ENCODE results near the gene PRKACA.
A peak's percentile ranks its signal among the peaks of the same experiment; 100 is the strongest.

The PRKACA gene

GRCh38 chr19:14117668-14118164 is at the start of gene PRKACA:
TSS of gene PRKACA (minus strand) at chr19:14117762. CDS start at chr19:14117547, 215 bp downstream.
- peak; percentile 98 for DNase-seq

- DNase-seq = no peak
Observed at GRCh38 chr19:14166999-14167575, 49.5 kb upstream of the PRKACA start.

DNA sequence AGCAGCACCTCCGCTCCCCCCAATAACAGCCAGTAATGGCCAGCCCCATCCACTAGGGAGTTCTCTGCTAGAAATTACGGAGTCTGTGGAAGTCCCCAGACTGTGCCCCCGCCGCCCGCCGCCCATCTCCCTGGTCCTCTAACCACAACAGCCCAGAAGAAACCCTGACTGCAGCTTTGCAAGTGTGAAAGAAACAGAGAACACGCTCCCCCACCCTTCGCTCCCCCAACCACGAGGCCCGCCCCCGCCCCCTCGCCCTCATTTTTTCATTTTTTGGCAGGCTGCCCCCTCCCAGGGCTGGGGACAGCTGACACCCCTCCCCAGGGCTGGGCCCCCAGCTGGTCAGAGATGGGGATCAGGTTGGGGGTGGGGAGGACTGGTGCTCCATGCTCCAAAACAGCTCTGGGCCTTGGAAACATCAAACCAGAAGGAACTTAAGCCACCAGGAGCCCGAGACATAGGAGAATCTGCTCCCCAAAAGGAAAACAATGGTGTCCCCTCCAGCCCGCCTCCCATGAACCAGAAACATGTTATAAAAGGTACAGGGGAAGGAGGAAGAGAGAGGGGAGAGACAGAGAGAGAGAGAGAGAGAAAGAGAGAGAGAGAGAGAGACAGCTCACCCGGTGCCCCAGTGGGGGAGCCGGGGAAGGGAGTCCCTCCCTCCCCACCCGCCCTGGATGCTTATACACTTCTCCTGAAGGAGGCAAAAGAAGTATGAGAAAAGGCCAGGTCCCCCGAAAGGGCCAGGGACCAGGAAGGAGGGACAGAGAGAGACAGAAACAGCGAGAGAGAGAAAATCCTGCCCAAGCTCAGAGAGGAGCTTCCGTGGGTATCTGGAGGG is 48.6 kb upstream of the PRKACA start:
- DNase-seq = no peak

DNA sequence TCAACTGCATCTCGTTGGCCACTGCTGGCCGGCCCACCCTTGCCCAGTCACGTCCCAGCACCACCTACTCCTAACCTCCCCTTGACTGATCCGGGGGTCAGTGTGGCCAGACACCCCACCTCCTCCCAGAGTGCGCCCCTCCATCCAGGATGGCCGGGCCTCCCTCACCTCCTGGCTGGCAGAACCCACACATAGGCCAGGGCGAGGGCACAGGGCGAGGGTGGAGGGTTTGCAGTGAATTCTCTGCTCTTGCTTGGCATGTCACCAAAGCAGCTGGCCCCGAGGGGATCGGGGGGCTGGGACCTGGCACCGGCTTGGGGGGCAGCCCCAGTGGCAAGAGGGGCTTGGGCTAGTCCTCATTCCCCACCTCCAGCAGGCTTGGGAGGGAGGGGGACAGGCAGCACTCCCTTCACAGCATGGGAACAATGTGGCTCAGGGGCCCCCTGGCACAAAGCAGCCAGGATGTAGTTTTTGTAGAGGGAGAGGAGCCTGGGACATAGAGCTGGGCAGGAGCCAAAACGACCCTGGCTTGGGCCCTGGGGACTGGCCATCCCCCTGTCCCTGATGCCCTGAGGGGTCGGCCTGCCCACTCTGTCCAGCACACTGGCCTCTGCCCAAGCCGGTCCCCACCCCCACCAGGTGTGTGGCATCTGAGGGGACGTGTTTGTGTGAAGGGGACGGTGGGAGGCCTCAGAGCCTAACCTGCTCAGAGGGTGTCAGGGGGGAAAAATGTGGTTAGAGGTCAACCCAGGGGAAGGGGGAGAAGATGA is 47.3 kb upstream of the PRKACA start:
- DNase-seq = no peak

DNA sequence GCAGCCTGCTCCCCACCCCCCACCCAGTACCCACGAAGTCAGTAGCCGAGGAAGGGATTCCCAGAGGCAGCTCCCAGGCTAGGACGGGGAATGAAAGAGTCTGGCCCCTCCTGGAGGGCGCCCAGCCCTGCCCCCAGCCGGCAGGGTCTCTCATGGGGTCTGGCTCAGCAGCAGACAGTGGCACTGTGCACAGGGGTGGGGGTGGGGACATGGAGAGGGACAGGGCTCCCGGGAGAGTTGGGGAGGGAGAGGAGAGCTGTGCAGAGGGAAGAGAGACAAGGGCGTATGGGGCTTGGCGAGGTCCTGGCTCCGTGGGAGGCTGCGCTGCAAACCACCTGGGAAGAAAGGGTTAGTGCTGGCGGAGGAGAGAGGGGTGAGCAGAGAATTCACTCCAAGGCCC is 46.5 kb upstream of the PRKACA start:
- no peak for DNase-seq

DNA sequence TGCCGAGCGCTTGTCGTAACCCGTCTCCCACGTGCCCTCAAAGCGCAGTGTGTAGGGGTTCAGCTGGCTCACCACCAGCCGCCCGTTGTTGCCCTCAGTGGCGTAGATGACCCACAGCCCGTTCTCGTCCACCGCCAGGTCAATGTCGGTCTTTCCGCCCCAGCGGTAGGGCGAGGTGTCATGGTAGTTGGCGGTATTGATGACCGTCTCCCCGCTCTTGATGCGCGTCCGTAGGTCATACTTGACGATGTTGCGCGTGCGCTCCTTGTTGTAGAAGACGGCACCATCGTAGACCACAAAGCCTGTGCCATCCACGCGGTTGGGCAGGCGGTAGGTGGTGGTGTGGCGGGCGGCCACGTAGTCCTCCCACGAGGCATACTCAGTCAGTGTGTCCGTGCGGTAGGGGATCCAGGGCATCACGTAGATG is 45.3 kb upstream of the PRKACA start:
- DNase-seq = no peak

- no peak for DNase-seq
Observed at GRCh38 chr19:14161305-14161704, 43.7 kb upstream of the PRKACA start.

DNA sequence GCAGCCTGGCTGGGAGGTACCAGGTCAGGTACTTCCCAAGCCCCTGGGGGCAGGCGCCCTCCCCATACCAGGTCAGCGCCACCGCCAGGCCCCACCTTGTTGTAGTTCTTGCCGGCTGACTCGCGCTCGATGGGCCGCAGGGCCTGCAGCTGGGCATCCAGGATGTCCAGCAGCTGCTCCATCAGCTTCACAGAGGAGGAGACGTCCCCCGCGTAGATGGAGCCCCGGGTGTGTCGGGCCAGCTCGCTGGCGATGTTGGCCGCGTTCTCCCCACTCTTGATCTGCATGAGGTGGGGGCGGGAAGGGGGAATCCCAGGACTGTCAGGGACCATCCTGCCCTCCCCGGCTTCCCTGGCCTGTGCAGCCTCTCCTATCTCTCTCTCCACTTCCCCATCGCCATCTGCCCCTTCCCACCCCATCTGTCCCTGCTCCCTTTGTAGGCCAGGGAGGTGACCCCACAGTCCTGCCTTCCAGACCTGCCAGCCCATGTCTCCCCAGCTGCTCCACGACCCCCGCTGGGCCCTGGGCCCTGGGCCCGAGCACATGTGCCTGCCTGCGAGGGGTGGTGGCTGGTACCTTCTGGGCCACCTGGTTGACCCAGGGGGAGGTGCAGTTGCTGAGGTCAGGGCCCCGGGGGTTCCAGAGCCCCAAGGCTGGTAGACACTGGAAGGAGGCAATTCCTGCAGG is 42.6 kb upstream of the PRKACA start:
- DNase-seq = no peak

- DNase-seq = no peak
Observed at GRCh38 chr19:14159059-14159458, 41.5 kb upstream of the PRKACA start.

GRCh38 chr19:14158276-14159023 is 40.9 kb upstream of the PRKACA start:
- DNase-seq = no peak

DNA sequence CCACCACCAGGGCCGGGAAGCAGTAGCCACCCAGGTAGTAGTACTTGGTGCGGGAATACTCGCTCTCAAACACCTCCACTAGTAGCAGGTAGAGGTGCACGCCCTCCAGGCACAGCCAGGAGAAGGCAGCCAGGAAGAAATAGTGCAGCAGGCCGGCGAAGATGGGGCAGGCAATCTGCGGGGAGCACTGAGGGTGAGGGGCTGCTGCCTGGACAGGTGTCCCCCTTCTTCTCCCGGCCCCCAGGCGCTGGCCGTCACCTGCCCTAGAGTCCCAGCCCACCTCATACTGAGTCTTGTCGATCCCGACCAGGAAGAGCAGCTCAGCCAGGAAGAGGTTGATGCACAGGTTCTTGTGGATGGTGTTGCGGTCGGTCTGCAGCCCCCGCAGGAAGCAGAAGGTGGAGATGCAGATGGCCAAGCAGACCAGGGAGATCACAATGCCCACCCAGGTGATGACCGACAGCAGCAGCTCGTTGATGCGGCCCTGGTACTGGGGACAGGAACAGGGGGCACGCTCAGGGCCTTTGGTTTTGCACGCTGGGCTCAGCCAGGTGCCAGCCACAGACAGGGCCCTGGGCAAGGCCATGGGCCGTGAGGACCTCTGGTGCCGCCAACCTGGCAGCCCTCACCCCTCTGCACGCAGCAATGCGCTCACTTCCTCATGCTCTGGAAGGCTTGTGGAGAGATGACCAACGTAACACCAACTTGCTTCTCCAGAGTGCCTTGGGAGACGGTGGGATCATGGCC is 39.6 kb upstream of the PRKACA start:
- no peak for DNase-seq

GRCh38 chr19:14156122-14156521 is 38.6 kb upstream of the PRKACA start:
- no peak for DNase-seq

GRCh38 chr19:14155371-14155770 is 37.8 kb upstream of the PRKACA start:
- DNase-seq = no peak

DNA sequence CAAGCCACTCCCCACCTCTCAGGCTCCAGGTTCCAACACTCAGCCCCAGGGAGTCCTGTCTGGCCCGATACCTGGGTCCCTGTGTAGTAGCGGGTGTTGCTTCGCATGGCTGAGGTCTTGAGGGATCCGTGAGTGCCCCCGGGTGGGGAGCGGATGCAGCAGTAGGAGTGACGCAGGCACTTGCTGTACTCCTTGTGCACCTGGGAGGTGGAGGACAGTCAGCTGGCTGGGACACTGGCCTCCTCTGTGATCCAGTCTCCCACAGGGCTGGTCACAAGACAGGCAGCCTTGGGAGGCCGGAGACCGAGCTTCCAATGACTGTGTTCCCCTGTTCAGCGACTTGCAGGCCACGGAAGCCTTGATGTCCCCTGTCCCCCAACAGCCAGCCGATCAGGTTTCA is 35.2 kb upstream of the PRKACA start:
- DNase-seq = no peak

- DNase-seq = no peak
Observed at GRCh38 chr19:14150770-14151661, 33.5 kb upstream of the PRKACA start.

GRCh38 chr19:14150041-14150769 is 32.6 kb upstream of the PRKACA start:
- DNase-seq = peak; percentile 5

- DNase-seq = peak; percentile 62
Observed at GRCh38 chr19:14149509-14149994, 32.0 kb upstream of the PRKACA start.

DNA sequence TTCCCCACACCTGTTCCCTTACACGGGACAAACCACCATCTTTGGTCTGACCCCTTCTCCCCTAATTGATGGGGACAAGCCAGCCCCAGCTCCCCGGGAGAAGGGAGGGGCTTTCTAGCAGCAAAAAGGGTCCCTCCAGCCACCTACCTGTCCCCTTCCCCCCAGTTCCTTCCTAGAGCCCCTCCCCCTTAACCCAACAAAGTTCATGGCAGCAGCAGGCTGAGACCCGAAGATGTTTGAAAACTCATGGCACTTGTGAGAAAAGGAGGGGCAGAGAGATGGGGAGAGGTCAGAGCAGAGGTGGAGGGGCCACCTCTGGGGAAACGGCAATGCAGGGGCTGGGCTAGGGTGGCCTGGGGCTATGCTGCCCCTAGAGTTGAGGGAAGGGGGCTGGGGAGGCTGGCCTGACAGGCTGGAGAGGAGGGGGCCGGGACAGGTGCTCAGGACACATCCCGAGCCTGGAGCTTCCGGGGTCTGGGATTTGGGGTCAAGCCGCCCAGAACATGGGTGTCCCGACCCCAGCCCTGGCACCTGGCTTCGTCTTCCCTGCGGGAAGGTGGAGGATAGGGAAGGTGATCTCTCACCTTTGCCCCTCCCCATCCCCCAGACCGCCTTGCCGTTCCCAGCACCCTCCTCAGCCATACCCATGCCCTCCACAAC is 31.3 kb upstream of the PRKACA start:
- DNase-seq = no peak
